ENCODE results near the gene ARHGAP45. TPM values are rescaled to one million over a fixed set of nuclear protein-coding genes. Genes with fewer than 3 reads are reported as not detected.

ARHGAP45 gene
- total and polyA plus RNA-seq, 12 donors, result 1.6 to 75.4 (median 30.9) TPM

DNA sequence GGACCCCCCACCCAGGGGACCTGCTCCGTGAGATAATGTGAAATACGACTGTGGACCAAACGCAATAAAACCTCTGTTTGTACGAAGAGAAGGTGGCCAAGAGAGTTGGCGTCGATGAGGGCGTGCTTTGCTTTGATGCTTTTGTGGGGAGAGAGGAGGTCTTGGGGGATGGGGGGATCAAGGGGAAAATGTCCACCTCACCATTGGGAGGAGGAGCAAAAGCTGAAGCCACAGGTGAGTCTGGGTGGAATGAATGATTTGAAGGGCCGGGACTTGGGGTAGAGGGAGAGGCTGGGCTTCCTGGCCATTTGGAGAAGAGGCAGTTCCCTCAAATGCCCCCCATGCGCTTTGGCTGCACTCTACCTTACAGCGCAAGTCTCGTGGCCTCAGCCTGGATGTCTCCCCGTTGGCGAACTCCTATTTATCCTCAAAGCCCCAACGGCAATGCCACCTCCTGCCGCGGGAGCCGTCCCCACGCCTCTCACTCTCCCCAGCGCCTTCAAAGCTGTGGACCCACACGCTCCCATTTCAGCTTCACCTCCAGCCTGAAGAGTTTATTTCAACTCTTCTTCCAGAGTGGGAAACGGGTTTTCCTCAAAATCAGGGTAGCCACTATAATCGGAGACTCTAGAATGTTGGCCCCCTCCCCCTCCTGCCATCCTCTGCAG is 27.9 kb upstream of the ARHGAP45 start:
- H3K27ac ChIP-seq, result peak overlapping the region in 1 of 5 donors; percentile 43
- no peak overlapping the region for H3K4me3 ChIP-seq
- DNase-seq, result no peak
- H3K27me3 ChIP-seq, result no peaks in the 10 kb centered on the region
- intact Hi-C loops (cut with DNase I), result no loop called here
- peaks cover 0 to 21% of the 10 kb centered on the region in 2 donors for H3K36me3 ChIP-seq (replicated peaks in 1 of 2)
- no peaks in the 10 kb centered on the region for H3K9me3 ChIP-seq (replicated peaks in 1 of 3)
- H3K4me1 ChIP-seq (replicated peaks in 1 of 2), result peaks cover 7 to 28% of the 10 kb centered on the region in 2 donors
- 65 to 73% (median 65%) methylated on average over 22 of the region's 22 CpGs for WGBS, 4 donors
- TF ChIP-seq CTCF (IDR thresholded peaks at IDR 0.05) (no peak), POLR2A (IDR thresholded peaks at IDR 0.05) (no peak)

GRCh38 chr19:1039646-1040475 is 27.1 kb upstream of the ARHGAP45 start, which contains the start of gene ABCA7:
Gene ABCA7 (plus strand): TSS chr19:1040107. CDS start chr19:1041362, 1,255 bp downstream.
- H3K4me3 ChIP-seq, result peak within 1 kb of the TSS in 3 of 4 donors; percentile 11 to 51 (median 31)
- DNase-seq, result peak; percentile 96 to 100 (median 99)
- intact Hi-C loops (cut with DNase I), result no loop called here
- no peak for TF ChIP-seq CTCF (IDR thresholded peaks at IDR 0.05)
- peak; percentile 54 to 66 for TF ChIP-seq POLR2A (IDR thresholded peaks at IDR 0.05)
- peaks cover 7 to 28% of the 10 kb centered on the region in 2 donors for H3K4me1 ChIP-seq (replicated peaks in 1 of 2)
- H3K27ac ChIP-seq, result peak within 1 kb of the TSS in 2 of 5 donors; percentile 27 to 43
- no peaks in the 10 kb centered on the region for H3K9me3 ChIP-seq (replicated peaks in 1 of 3)
- H3K27me3 ChIP-seq, result no peaks in the 10 kb centered on the region
- 0 to 2% (median 1%) methylated on average over 19 to 56 of the region's 56 CpGs for WGBS, 4 donors
- H3K36me3 ChIP-seq (replicated peaks in 1 of 2), result peaks cover 0 to 21% of the 10 kb centered on the region in 2 donors

DNA sequence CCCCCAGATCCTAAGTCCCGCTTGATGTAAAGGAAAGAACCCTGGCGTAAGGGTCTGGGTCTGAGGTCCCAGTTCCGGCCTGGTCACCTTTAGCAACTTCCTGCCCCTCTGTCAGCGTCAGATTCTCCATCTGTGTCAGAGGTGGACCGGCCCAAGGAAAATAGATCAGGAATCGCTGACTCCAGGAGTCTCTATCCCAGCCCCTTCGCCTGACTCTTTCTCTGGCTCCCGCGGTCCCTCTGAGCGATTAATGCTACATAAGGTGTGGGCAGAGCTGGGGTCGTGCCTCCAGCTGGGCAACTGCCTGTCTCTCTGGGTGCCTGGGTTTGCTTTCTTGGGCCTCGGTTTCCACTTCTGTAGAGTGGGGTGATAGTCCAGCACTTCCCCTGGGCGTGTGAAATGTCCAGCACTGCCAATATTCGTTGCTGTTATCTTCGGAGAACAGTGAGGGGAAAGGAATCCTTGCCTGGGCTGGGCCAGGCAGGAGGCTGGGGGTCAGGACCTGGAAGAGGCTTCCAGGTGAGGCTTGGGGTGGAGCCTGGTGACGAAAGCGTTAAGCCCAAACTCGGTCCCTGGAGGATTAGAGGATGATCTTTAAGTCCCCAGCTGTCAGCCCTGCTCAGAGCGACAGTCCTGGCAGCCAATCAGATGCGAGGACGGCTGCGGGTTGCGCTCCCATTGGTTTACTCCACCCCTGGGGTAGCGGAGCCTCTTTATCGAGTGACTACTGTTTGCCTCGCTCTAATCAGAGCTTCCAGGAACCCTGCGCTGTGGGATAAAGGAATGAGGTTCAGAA is 26.3 kb upstream of the ARHGAP45 start:
- WGBS, 4 donors, result 1 to 7% (median 2%) methylated on average over 16 to 27 of the region's 27 CpGs
- intact Hi-C loops (cut with DNase I), result no loop called here
- peaks cover 7 to 28% of the 10 kb centered on the region in 2 donors for H3K4me1 ChIP-seq (replicated peaks in 1 of 2)
- TF ChIP-seq POLR2A (IDR thresholded peaks at IDR 0.05), result no peak
- TF ChIP-seq CTCF (IDR thresholded peaks at IDR 0.05), result no peak
- no peaks in the 10 kb centered on the region for H3K9me3 ChIP-seq (replicated peaks in 1 of 3)
- H3K36me3 ChIP-seq (replicated peaks in 1 of 2), result peaks cover 0 to 20% of the 10 kb centered on the region in 2 donors
- H3K27me3 ChIP-seq, result no peaks in the 10 kb centered on the region
- peak; percentile 86 to 97 (median 93) for DNase-seq
- peak overlapping the region in 2 of 5 donors; percentile 43 to 49 for H3K27ac ChIP-seq
- H3K4me3 ChIP-seq, result peak overlapping the region in 2 of 4 donors; percentile 31 to 51
